Common myeloid progenitor, CD34-positive (primary cell): ENCODE measurements around the gene ARID5A.
"Not testable (repeated sequence)": the region's sequence is repeated elsewhere in the genome, so short reads cannot be mapped to it uniquely, and the experiment has no call there.

ENCODE experiments used
- CTCF ChIA-PET: fragments of 350-600 bp; sonication (Branson Sonifier 250); formaldehyde crosslinking; loops from one replicate; lab custom pipeline; 2021; ENCODE audit warnings: antibody characterized with exemption; lab: Charles Lee
- POLR2A ChIA-PET: fragments of 350-600 bp; sonication (Branson Sonifier 250); formaldehyde crosslinking; loops from one replicate; lab custom pipeline; 2021; ENCODE audit warnings: antibody characterized with exemption; lab: Charles Lee
- DNase-seq, 3 donors: peaks; one replicate each; pipeline versions ENCODE4 v3.0.0 to v3.0.0-alpha.2; 2013
- H3K27ac ChIP-seq, 2 experiments: 1 replicate in 1 of 2; 2 replicates in 1 of 2; pipeline ENCODE4 v1.7.0; 2013; ENCODE audit warnings: inconsistent platforms in 2 of 2, low read length in 2 of 2, mild to moderate bottlenecking in 2 of 2, low read depth in 1 of 2, moderate library complexity in 1 of 2; ENCODE audit not compliant: severe bottlenecking in 2 of 2, insufficient read depth in 1 of 2, poor library complexity in 1 of 2
- H3K27me3 ChIP-seq, 5 experiments: replicated peaks in 2 of 5; 1 replicate in 3 of 5; 2 replicates in 2 of 5; pipeline versions ENCODE4 v1.6.1 to v1.7.0; 2013; ENCODE audit warnings: low read length in 4 of 5, mild to moderate bottlenecking in 2 of 5, moderate library complexity in 2 of 5, inconsistent platforms in 1 of 5; ENCODE audit not compliant: insufficient read depth in 5 of 5, control insufficient read depth in 4 of 5
- H3K36me3 ChIP-seq, 4 experiments: 1 replicate in 2 of 4; 2 replicates in 2 of 4; pipeline versions ENCODE4 v1.6.1 to v1.7.0; 2013; ENCODE audit warnings: low read length in 3 of 4, control low read depth in 1 of 4, mild to moderate bottlenecking in 1 of 4; ENCODE audit not compliant: control insufficient read depth in 4 of 4, insufficient read depth in 4 of 4
- H3K4me1 ChIP-seq, 4 experiments: 1 replicate in 3 of 4; 2 replicates in 1 of 4; pipeline versions ENCODE4 v1.6.1 to v1.7.1; 2013; ENCODE audit warnings: low read length in 3 of 4, mild to moderate bottlenecking in 3 of 4, control low read depth in 1 of 4, inconsistent platforms in 1 of 4, moderate library complexity in 1 of 4; ENCODE audit not compliant: control insufficient read depth in 4 of 4, insufficient read depth in 4 of 4; ENCODE audit errors: control extremely low read depth in 1 of 4
- H3K4me3 ChIP-seq, 7 experiments: 1 replicate in 4 of 7; 2 replicates in 3 of 7; pipeline versions ENCODE4 v1.5.1 to v1.7.0; 2013; ENCODE audit warnings: mild to moderate bottlenecking in 7 of 7, low read length in 6 of 7, moderate library complexity in 6 of 7, inconsistent platforms in 2 of 7, low read depth in 2 of 7, control low read depth in 1 of 7; ENCODE audit not compliant: insufficient read depth in 4 of 7, control insufficient read depth in 1 of 7; ENCODE audit errors: extremely low read depth in 1 of 7
- H3K9me3 ChIP-seq, 5 experiments: 1 replicate in 4 of 5; 2 replicates in 1 of 5; pipeline versions ENCODE4 v1.6.1 to v1.7.1; 2013; ENCODE audit warnings: low read length in 4 of 5, mild to moderate bottlenecking in 2 of 5, inconsistent platforms in 1 of 5, low read depth in 1 of 5, moderate library complexity in 1 of 5; ENCODE audit not compliant: control insufficient read depth in 4 of 5, insufficient read depth in 2 of 5; ENCODE audit errors: control extremely low read depth in 1 of 5
- WGBS: methylation state at CpG from one replicate; pipeline ENCODE4 v1.1.5; 2013; ENCODE audit not compliant: insufficient coverage; 5-methylcytosine and 5-hydroxymethylcytosine counted together

The ARID5A gene

DNA sequence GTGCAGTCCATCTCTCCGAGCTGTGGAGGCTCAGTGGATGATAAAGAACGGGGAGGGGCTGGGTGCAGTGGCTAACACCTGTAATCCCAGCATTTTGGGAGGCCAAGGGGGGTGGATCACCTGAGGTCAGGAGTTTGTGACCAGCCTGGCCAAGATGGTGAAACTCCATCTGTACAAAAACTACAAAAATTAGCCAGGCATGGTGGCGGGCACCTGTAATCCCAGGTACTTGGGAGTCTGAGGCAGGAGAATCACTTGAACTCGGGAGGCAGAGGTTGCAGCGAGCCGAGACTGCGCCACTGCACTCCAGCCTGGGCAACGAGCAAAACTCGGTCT, 17.4 kb downstream of the ARID5A start:
- not testable (repeated sequence) for DNase-seq, H3K9me3 ChIP-seq, H3K27me3 ChIP-seq, H3K27ac ChIP-seq
- CTCF ChIA-PET = interaction anchor here (0.7 to 22.8 kb wide), 13 partner anchors 10 to 206 kb away, joined by 3 to 429 read pairs (median 5); partner anchors contain the start of genes ARID5A and CNNM4
- 40% methylated on average over 9 of the region's 9 CpGs for WGBS
- Histone ChIP-seq H3K4me3 (peak overlapping the region in 1 of 7 experiments; percentile 70), H3K36me3 (peaks cover 2 to 44% (median 29%) of the 10 kb centered on the region in 4 experiments), H3K4me1 (peaks cover 0 to 11% (median 7%) of the 10 kb centered on the region in 4 experiments)
- POLR2A ChIA-PET = interaction anchor here (0.6 to 5.3 kb wide), 7 partner anchors 12 to 372 kb away, joined by 3 to 44 read pairs (median 4); partner anchors contain the start of gene ARID5A

DNA sequence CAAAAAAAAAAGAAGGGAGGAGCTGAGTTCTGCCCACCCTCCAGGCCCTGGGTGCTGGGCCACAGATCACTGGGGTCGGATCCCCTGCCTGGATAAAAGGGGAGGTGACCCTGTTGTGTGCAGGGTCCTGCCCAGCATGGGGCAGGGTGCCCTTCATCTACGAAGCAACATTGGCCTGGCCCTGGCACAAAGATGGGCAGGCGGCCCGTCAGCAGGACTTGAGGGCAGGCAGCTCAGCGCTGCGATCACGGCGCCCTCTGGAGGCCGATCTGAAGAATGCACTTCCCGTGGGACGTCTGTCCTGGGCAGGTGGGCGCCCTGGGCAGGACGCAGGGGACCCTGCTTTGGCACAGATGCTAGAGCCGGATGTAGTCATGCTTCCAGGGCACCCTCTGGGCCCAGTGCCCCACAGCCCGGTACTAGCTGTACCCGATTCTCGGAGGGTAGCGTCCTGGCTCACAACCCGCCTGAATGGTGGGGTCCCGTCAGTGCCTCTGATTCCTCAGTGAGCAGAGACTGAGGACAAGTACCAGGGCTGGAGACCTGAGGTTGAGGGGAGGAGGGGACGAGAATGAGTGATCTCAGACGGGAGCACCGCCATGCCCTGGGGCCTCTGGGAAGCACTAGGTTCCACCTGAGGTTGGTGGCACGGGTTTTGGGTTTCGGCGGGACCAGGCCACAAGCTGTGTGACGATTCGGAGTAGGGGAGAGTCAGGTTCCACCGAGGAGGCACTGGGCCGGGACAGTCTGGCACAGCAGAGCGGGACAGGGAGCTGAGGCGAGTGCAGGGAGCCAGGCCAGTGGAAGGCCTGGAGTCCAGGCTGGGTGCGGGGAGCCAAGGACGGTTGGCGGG, 18.0 kb downstream of the ARID5A start:
- H3K36me3 ChIP-seq = peaks cover under 1 to 38% (median 23%) of the 10 kb centered on the region in 4 experiments
- POLR2A ChIA-PET = interaction anchor here (0.6 to 5.3 kb wide), 7 partner anchors 13 to 371 kb away, joined by 3 to 44 read pairs (median 4); partner anchors contain the start of gene ARID5A
- CTCF ChIA-PET = interaction anchor here (0.7 to 22.8 kb wide), 16 partner anchors 8 to 206 kb away, joined by 3 to 429 read pairs (median 4); partner anchors contain the start of genes ARID5A and CNNM4
- peaks cover 0 to 11% (median 7%) of the 10 kb centered on the region in 4 experiments for H3K4me1 ChIP-seq
- no peaks in the 10 kb centered on the region for H3K27me3 ChIP-seq
- peak overlapping the region in 4 of 7 experiments; percentile 14 to 70 (median 36) for H3K4me3 ChIP-seq
- no peaks in the 10 kb centered on the region for H3K9me3 ChIP-seq
- H3K27ac ChIP-seq = no peak overlapping the region
- DNase-seq = peak; percentile 72 to 81 (median 79)
- 33% methylated on average over 30 of the region's 35 CpGs for WGBS

DNA sequence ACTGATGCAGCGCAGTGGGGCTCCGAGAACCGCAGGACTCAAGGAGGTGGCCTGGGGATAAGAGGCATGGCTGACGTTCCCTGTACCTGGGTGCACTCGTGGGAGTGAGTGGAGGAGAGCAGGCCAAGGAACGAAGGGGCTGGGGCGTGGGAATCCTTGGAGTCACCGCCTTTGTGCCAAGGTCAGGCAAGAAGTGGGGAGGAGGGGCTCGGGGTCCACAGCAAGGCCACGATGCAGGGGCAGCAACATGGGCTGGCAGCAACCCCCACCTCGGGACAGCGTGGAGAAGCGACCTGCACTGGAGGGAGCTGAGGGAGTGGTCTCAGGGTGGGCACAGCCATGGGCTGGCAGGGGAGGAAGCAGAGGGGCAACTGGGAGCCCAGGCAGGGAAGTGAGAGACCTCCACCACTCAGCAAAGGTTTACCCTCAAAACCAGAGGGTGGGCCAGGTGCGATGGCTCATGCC, 18.6 kb downstream of the ARID5A start:
- CTCF ChIA-PET = interaction anchor here (0.6 to 22.8 kb wide), 13 partner anchors 8 to 152 kb away, joined by 3 to 429 read pairs (median 4); partner anchors contain the start of gene ARID5A
- Histone ChIP-seq H3K9me3 (no peaks in the 10 kb centered on the region), H3K27ac (no peak overlapping the region)

DNA sequence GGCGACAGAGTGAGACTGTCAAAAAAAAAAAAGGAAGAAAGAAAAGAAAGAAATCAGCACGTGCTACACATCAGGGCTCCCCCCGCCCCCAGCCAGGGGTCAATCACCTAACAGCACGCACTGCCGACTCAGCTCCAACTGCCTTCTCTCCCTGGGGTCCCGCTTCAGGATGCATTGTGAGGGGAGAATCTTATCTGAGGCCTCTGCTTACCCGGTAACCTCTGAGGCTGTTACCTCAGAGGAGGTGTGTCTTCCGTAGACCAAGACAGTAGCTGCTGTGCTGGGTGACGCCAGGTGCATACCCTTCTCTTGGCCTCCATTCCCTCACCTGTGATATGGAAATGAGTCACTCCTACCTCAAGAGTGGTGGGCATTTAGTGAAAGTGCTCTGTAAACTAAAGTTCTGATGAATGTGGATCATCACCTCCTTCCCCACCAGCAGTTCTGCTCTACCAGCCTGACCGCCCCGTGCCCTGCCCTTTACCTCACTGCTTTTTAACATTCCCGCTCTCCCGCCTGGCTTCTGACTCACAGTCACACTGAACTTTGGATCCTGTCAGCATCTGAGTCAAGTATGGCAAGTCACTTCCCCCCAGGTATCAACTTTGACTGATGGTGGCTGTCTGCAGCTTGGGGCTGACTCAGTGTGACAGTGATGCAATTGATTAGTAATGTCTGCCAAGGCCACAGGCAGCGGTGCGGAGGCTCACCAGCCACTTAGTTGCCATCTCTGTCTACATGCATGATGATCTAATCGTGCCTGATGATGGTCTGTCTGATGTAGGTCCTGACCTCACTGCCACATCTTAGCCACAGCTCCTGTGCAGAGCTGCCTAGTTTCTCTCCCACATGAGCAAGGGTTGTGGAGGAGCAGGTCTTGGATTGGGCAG, 20.1 kb downstream of the ARID5A start:
- peak in 1 of 3 donors; percentile 23 for DNase-seq
- H3K27me3 ChIP-seq = no peaks in the 10 kb centered on the region
- no peak overlapping the region for H3K27ac ChIP-seq
- CTCF ChIA-PET = interaction anchor here (0.7 to 22.8 kb wide), 4 partner anchors 10 to 246 kb away, joined by 3 to 429 read pairs (median 4); partner anchors contain the start of gene ARID5A
- POLR2A ChIA-PET = no interaction called here
- WGBS = 98% methylated on average over 9 of the region's 16 CpGs
- no peaks in the 10 kb centered on the region for H3K9me3 ChIP-seq
- peaks cover 0 to 11% (median 7%) of the 10 kb centered on the region in 4 experiments for H3K4me1 ChIP-seq
- H3K36me3 ChIP-seq = peaks cover 0 to 17% (median 6%) of the 10 kb centered on the region in 4 experiments
- no peak overlapping the region for H3K4me3 ChIP-seq

More for the DNA sequence above, 18.6 kb downstream of the ARID5A start:
- POLR2A ChIA-PET = interaction anchor here (3.1 kb wide), 1 partner anchor 17 kb away, joined by 44 read pairs; the partner anchor contains the start of gene ARID5A
- WGBS = 90% methylated on average over 14 of the region's 14 CpGs
- no peak for DNase-seq
- Histone ChIP-seq H3K27me3 (no peaks in the 10 kb centered on the region), H3K4me3 (no peak overlapping the region), H3K4me1 (peaks cover 0 to 11% (median 7%) of the 10 kb centered on the region in 4 experiments), H3K36me3 (peaks cover 0 to 31% (median 17%) of the 10 kb centered on the region in 4 experiments)

DNA sequence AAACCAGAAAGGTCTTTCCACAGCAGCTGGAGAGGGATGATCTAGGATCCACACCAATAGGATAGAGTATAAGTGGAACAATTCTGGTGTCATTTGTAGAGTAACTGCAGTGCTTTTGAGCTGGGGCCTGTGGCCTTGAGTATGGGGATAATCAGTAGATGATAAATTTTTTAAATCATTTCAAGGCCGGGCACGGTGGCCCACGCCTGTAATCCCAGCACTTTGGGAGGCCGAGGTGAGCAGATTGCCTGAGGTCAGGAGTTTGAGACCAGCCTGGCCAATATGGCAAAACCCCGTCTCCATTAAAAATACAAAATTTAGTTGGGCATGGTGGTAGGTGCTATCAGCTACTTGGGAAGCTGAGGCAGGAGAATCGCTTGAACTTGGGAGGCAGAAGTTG, 20.9 kb downstream of the ARID5A start:
- not testable (repeated sequence) for H3K27me3 ChIP-seq, H3K4me3 ChIP-seq, H3K27ac ChIP-seq, H3K9me3 ChIP-seq, DNase-seq, H3K36me3 ChIP-seq
- ChIA-PET CTCF (interaction anchor here (0.7 to 22.8 kb wide), 4 partner anchors 9 to 245 kb away, joined by 3 to 429 read pairs (median 4); partner anchors contain the start of gene ARID5A), POLR2A (interaction anchor here (0.6 kb wide), 1 partner anchor 211 kb away, joined by 3 read pairs; no protein-coding TSS in a partner anchor)
- WGBS = 100% methylated on average over 2 of the region's 6 CpGs
- peaks cover 0 to 11% (median 7%) of the 10 kb centered on the region in 4 experiments for H3K4me1 ChIP-seq

DNA sequence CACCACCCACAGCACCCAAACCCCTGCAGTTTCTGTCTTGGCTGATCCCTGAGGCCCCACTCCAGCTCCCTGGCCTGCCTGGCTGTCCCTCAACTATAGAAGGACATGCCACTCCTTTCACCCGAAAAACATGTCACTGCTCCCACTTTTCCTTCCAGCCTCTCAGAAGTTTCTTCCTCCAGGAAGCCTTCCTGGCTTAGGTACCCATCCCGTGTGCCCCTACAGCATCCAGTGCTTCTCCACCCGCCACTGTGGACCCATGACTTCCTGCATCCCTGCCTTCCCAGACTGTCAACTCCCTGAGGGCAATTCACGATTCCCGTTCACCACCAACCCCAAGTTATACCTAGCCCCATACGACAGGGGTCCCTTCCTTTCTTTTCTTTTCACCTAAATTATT, 21.5 kb downstream of the ARID5A start:
- 91% methylated on average over 6 of the region's 6 CpGs for WGBS

More for the DNA sequence above, 21.5 kb downstream of the ARID5A start:
- Histone ChIP-seq H3K27me3 (no peaks in the 10 kb centered on the region), H3K9me3 (peaks cover 0 to 2% (median 0%) of the 10 kb centered on the region in 5 experiments), H3K27ac (no peak overlapping the region), H3K4me1 (peaks cover 0 to 11% (median 7%) of the 10 kb centered on the region in 4 experiments), H3K36me3 (peaks cover 0 to 3% (median 0%) of the 10 kb centered on the region in 4 experiments), H3K4me3 (no peak overlapping the region)
- ChIA-PET POLR2A (interaction anchor here (0.6 kb wide), 1 partner anchor 210 kb away, joined by 3 read pairs; no protein-coding TSS in a partner anchor), CTCF (interaction anchor here (1.0 to 22.8 kb wide), 3 partner anchors 8 to 49 kb away, joined by 3 to 429 read pairs (median 4); partner anchors contain the start of gene ARID5A)
- no peak for DNase-seq
